Muscle of arm (tissue), 12 donors: ENCODE data around the gene SOWAHA. TPM values are rescaled to one million over a fixed set of nuclear protein-coding genes. Genes with fewer than 3 reads are reported as not detected.

ENCODE experiments used
- DNase-seq: peaks from one replicate; pipeline ENCODE4 v3.0.0-alpha.2; 2013
- polyA plus RNA-seq, 12 donors: library from polyadenylated mRNA; unstranded; fragments of 120-200 nt; gene quantifications; one replicate each; pipeline ENCODE4 v1.2.1, GENCODE V29; 2013; ENCODE audit not compliant: insufficient read length in 12 of 12

The SOWAHA gene
- polyA plus RNA-seq, 12 donors = 0.05 to 6.4 (median 0.09) TPM; not detected in 3

DNA sequence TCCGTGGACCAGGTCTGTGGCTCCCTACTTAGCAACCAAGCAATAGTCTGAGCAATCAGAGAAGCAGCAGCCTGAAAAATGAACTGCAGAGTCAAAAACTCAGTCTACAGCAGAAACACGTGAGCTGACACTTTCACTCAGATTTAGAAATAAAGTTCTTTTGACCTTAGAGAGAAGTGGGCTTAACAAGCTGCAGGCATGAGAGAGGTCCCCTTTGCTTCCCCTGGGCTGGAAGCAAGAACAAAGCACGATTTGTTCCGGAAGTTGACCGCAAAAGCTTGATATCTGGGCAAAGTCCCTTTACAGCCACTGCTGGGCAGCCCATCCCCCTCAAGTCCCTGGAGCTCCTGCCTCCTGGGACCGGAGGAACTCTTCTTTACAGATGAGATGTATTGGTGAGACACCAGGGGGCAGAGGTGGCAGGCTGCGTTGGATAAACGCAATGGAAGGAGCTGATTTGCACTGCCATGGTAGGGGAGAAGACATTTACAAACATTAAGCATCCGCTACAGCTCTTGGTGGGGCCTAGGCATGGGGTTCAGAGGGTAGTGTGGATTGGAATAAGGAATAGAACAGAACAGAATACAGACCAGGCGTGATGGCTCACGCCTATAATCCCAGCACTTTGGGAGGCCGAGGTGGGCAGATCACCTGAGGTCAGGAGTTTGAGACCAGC is 5.8 kb upstream of the SOWAHA start:
- DNase-seq = no peak

- DNase-seq = no peak
Measured at GRCh38 chr5:132808448-132808847, 4.7 kb upstream of the SOWAHA start.

DNA sequence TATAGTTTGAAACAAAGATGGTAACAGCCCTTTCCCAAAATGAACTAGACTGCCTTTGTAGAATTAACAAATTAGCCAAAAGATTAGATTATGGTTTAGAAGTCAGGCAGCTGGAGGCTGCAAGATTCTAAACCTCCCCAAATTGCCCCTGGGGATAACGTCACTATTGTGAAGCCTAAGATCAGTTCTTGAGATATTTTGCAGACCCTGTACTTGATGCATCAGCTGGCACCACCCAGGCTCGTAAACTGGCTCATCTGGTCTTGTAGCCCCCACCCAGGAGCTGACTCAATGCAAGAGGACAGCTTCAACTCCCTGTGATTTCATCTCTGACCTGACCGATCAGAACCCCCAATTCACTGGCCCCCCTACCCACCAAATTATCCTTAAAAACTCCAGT is 4.2 kb upstream of the SOWAHA start:
- no peak for DNase-seq

GRCh38 chr5:132810605-132811004 is 2.5 kb upstream of the SOWAHA start:
- no peak for DNase-seq

GRCh38 chr5:132812123-132812765 is 858 bp upstream of the SOWAHA start:
- DNase-seq = no peak

- no peak for DNase-seq
Measured at GRCh38 chr5:132813599-132814502, 749 bp downstream of the SOWAHA start.

- DNase-seq = no peak
Measured at GRCh38 chr5:132814503-132815294, 1.6 kb downstream of the SOWAHA start.

DNA sequence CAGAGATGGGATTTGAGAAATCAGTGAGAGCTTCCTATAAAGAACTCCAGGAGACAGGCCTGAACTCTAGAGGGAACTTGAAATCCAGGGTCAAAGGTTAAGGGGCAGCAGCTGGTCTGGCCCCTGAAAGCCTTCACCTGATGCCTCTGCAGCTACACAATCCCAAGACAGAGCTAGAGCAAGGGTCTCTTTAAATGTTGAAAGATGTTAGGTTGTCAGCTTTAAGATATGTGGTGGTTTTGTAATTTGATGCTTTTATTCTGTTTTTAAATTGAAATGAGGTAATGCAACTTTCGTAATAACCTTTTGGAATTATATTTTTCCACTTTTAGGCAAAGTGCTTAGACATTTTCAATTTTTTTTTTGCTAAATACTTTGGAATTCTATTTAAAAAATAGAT is 2.4 kb downstream of the SOWAHA start:
- no peak for DNase-seq

DNA sequence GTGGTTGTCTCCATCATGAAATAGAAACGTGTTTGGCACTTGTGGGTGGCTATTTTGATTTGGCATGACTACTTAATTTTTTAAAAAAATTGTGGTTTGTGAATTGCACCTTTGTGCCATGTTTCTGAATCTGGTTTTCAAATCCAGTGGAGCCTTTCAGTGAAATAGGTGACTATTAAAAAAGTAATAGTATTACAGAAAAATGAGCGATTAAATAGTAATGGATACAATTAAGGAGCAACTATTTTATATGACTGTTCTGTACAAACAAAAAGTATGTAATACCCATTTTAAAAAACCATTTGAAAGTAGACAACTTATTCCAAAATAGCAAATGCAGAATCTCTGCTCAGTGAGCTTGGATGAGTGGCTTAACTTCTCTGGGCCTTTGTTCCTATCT is 3.0 kb downstream of the SOWAHA start:
- no peak for DNase-seq

DNA sequence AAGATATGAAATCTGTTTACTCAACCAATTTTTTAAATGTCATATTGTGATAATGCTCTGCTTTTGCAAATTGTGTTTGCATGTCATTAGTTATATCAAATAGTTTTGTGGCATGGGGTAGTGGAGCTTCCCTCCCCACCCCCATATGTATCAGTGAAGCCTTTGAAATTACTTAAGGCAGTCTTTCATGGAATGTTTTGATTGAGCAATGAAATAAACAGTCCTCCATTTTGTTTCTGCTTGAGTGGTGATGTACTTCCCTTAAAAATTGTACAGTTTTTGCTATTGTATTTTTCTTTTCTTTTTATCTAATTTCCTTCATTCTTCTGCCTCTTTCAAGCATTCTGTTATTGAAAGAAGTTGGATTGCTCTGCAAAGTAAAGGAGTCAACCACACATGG is 3.5 kb downstream of the SOWAHA start:
- DNase-seq = no peak

DNA sequence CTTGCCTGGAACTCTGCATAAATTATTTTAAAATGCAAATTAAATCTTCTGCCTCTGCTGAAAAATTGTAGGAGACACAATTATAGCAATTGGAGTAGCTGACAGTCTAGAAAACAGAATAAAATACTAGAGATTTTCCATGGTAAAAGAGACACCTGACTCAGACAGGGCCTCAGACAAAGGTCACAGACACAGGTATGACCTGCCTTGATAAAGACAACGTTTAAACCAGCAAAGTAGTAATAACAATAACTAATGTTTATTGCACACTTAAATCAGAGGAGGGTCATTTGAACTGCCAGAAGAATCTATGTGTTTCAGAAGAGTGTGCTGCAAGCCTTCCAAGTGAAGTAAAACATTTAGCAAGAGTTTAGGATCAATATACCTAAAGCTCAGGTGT is 3.9 kb downstream of the SOWAHA start:
- no peak for DNase-seq

DNA sequence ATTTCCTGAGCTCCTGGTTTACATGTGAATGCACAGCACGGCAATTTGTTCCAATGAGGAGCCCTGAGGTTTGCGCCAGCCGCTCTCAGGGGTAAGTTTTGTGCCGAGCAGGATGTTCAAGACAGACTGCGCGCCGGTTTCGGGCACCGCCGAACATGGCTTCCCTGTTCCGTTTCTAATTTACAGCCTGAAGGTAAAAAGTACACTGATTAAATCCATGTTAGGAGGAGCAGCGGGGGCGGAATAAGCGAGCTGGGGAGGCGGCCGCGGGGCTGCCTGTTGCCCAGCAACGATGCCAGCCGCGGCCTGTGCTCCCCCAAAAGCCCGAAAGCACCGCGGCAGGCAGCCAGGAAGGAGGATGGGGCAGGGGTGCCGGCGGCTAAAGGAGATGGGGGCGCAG is 6.4 kb downstream of the SOWAHA start:
- DNase-seq = no peak

DNA sequence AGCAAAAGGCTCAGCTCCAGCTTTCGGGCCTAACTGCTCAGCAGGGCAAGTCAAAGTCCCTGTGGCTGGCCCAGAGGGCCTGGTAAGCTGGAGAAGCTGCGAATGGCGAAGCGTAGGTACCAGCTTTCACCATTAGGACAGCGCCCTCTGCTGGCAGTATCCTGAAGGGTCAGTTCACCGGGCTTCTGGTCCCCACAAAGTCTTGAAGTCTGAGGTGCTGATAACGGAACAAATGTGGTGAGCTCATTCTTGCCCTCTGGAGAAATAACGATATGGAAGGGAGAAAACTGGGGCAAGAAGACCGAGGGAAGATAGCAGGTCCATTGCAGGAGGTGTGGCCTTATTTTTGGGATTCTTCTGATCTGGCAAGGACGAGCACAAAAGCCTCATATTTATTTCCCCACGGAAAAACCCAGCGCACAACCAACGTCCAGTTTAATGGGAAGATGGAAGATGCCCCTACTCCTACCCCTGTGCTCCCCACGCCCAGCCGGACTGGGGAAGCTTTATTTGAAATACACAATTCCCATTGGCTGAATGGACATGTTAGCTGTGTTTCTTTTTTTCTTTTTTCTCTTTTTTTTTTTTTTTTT is 7.2 kb downstream of the SOWAHA start:
- peak; percentile 86 for DNase-seq

- DNase-seq = no peak
Measured at GRCh38 chr5:132821350-132821749, 8.2 kb downstream of the SOWAHA start.

GRCh38 chr5:132821791-132822190 is 8.7 kb downstream of the SOWAHA start:
- DNase-seq = no peak

- peak; percentile 42 for DNase-seq
Measured at GRCh38 chr5:132822650-132823480, 9.8 kb downstream of the SOWAHA start.

- DNase-seq = no peak
Measured at GRCh38 chr5:132823481-132824050, 10.5 kb downstream of the SOWAHA start.

DNA sequence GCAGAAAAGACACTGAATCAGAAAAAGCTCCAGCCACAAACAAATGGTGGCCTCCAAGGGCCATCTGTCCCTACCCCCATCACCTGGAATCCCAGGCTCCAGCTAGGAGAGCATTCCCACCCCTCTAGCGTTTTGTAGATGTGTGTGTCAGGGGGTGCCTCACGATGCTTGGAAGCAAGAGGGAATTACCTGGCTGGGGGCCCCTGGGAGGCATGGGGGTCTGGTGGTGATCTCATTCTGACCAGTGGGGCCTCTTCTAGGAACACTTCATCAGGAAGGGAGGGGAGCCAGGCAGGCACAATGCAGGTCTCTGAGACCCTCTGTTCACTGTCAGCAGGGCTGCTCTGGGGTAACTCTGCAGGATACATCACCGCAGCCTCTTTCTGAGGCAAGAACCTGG is 11.3 kb downstream of the SOWAHA start:
- no peak for DNase-seq

DNA sequence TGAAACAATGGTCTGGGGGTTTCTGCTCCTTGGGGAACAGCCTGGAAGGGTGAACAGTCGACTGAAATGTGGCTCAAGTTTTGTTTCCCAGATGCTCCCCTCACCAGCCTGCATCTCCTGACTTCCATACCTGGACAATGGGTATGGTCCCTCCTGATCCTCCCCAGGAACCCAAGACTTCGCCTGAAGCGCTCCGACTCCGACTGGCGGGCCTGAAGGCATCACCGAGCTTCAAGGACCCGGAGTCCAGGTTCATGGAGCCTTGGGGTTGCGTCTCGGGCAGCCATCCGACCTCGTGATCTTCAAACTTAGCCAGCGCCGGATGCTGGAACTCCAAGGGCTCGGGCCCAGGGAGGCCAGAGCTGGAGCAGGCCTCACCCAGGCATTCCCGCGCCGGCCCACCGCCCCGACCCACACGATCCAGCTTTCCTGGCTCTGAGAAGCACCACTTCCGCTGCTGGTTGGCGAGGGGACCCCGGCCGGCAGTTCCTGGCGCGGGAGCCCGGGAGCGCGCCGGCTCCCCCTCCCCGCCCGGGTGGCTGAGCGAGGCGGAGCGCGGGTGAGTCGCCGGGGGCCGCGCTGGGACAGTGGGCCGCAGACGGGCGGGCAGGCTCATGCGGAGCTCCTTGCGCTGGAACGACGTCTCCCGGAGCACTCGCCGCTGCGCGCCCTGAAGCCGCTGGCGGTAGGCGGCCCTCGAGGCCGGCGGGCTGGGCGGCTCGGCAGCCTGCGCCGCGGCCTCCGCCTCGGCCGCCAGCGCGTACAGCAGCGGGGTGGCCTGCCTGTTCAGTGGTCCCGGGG is 12.1 kb downstream of the SOWAHA start:
- no peak for DNase-seq
